ENCODE measurements around the gene E2F8. TPM values are rescaled to one million over a fixed set of nuclear protein-coding genes. Genes with fewer than 3 reads are reported as not detected.

E2F8 gene
- total RNA-seq, 1 experiment from 2014 or later: 11.3 TPM

- peaks cover 10 to 37% (median 34%) of the 10 kb centered on the region in 3 experiments; a peak in 6 of 7 replicates for H3K36me3 Mint-ChIP-seq (ENCODE audit: insufficient read depth in 1 of 3, low read depth in 3 of 3)
- peaks cover 0 to 4% of the 10 kb centered on the region in 2 experiments; a peak in 1 of 5 replicates for H3K9me3 Mint-ChIP-seq
- H2AFZ ChIP-seq (ENCODE audit: low read length): no peak overlapping the region
- H3K4me1 ChIP-seq (ENCODE audit: insufficient read depth, low read length): no peaks in the 10 kb centered on the region
- no peak overlapping the region for H3K14ac ChIP-seq (ENCODE audit: insufficient read depth, low read length)
- no peaks in the 10 kb centered on the region for H3K27me3 ChIP-seq (ENCODE audit: insufficient read depth, low read length)
- no peak overlapping the region for H3K18ac ChIP-seq (ENCODE audit: insufficient read length, low read depth, low read length)
- H2BK5ac ChIP-seq (ENCODE audit: insufficient read length, low read length): no peak overlapping the region
- H2AK5ac ChIP-seq (ENCODE audit: insufficient read length, low read length): no peak overlapping the region
- H3K27ac ChIP-seq (ENCODE audit: insufficient read length, low read depth, low read length): no peak overlapping the region
- peaks cover 0 to 7% of the 10 kb centered on the region in 2 experiments; a peak in 2 of 4 replicates for H3K4me1 Mint-ChIP-seq
- H3K23me2 ChIP-seq (ENCODE audit: insufficient read length, low read depth, low read length, poor library complexity, severe bottlenecking): no peaks in the 10 kb centered on the region
- H3K27me3 Mint-ChIP-seq (ENCODE audit: low read depth): no peaks in the 10 kb centered on the region
- no CpG with 5 or more reads among the region's 6 CpGs for WGBS (ENCODE audit: extremely low coverage, insufficient read length, low lambda C conversion rate)
- no peak overlapping the region for H3K9ac ChIP-seq (ENCODE audit: extremely low read depth, insufficient read length, low read length)
- H3T11ph ChIP-seq (ENCODE audit: low read length): no peak overlapping the region
- no peaks in the 10 kb centered on the region for H3K9me3 ChIP-seq (ENCODE audit: control insufficient read depth, low read depth, low read length)
- no peak overlapping the region for H3K4me2 ChIP-seq (ENCODE audit: insufficient read depth, insufficient read length, low read length)
- H3K79me1 ChIP-seq (ENCODE audit: insufficient read depth, low read depth, low read length, poor library complexity, severe bottlenecking): no peaks in the 10 kb centered on the region
- H3K79me2 ChIP-seq (ENCODE audit: insufficient read depth, low read length): no peaks in the 10 kb centered on the region
- no peak overlapping the region for H2BK15ac ChIP-seq (ENCODE audit: low read depth, low read length)
- H3K56ac ChIP-seq (ENCODE audit: insufficient read length, low read depth, low read length): no peak overlapping the region
- no peak overlapping the region for H3K27ac Mint-ChIP-seq
- no peak overlapping the region for H2BK120ac ChIP-seq (ENCODE audit: low read depth, low read length, poor library complexity, severe bottlenecking)
- H2BK20ac ChIP-seq (ENCODE audit: low read depth, low read length, poor library complexity, severe bottlenecking): no peak overlapping the region
- no peak overlapping the region for H4K5ac ChIP-seq (ENCODE audit: insufficient read length, low read depth, low read length)
- no peak overlapping the region for H3K4ac ChIP-seq (ENCODE audit: low read depth, low read length)
- TF ChIP-seq CTCF (conservative IDR thresholded peaks at IDR 0.05): no peak
- H4K20me1 ChIP-seq (ENCODE audit: control insufficient read depth, insufficient read depth, insufficient read length): no peaks in the 10 kb centered on the region
- no peak overlapping the region for H2BK12ac ChIP-seq (ENCODE audit: insufficient read length, low read depth, low read length)
- no peak overlapping the region for H3K4me3 Mint-ChIP-seq
- no peak for DNase-seq
- H4K8ac ChIP-seq (replicated peaks; ENCODE audit: insufficient read length, low read depth, low read length): no peak overlapping the region
- no peak overlapping the region for H3K23ac ChIP-seq (ENCODE audit: insufficient read length, low read depth, low read length)
- no peak overlapping the region for H4K91ac ChIP-seq (ENCODE audit: insufficient read length, low read depth, low read length)
Measured at GRCh38 chr11:19225123-19225522, 15.6 kb downstream of the E2F8 start.
